ENCODE data around the gene BPIFB1. TPM values are rescaled to one million over a fixed set of nuclear protein-coding genes. Genes with fewer than 3 reads are reported as not detected.

BPIFB1 gene
- total RNA-seq, 2 donors from 2014 or later = not detected

DNA sequence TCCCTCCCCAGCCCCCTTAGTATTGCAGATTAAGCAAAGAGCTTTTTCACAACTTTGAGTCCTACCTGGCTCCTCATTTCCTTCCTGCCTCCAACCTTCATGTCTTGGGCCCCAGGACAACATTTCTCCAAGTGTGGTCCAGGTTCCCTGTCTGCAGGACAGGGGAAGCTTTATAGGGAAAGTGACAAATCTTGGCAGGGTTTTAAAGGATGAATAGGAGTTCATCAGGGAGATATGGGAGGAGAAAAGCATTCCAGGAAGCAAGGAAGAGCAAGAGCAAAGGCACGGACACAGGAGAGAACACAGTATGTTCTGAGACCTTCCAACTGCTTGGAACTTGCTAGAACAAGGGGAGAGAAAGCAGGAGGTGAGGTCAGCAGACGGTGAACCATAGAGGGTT, 1.9 kb downstream of the BPIFB1 start:
- no peaks in the 10 kb centered on the region for H3K4me1 ChIP-seq (ENCODE audit: control insufficient read depth in 1 of 2, low read depth in 2 of 2)
- H3K4me3 ChIP-seq = no peak overlapping the region
- TF ChIP-seq, protein P1, sequence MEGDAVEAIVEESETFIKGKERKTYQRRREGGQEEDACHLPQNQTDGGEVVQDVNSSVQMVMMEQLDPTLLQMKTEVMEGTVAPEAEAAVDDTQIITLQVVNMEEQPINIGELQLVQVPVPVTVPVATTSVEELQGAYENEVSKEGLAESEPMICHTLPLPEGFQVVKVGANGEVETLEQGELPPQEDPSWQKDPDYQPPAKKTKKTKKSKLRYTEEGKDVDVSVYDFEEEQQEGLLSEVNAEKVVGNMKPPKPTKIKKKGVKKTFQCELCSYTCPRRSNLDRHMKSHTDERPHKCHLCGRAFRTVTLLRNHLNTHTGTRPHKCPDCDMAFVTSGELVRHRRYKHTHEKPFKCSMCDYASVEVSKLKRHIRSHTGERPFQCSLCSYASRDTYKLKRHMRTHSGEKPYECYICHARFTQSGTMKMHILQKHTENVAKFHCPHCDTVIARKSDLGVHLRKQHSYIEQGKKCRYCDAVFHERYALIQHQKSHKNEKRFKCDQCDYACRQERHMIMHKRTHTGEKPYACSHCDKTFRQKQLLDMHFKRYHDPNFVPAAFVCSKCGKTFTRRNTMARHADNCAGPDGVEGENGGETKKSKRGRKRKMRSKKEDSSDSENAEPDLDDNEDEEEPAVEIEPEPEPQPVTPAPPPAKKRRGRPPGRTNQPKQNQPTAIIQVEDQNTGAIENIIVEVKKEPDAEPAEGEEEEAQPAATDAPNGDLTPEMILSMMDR (IDR thresholded peaks at IDR 0.05) = no peak
- ATAC-seq (ENCODE audit: insufficient number of reproducible peaks, low FRiP score, low read depth) = no peak
- no peaks in the 10 kb centered on the region for H3K36me3 ChIP-seq
- DNase-seq (ENCODE audit: low spot score) = no peak
- H3K27me3 ChIP-seq (replicated peaks; ENCODE audit: insufficient read depth) = no peaks in the 10 kb centered on the region
- no peaks in the 10 kb centered on the region for H3K9me3 ChIP-seq
- no peak overlapping the region for H3K27ac ChIP-seq

DNA sequence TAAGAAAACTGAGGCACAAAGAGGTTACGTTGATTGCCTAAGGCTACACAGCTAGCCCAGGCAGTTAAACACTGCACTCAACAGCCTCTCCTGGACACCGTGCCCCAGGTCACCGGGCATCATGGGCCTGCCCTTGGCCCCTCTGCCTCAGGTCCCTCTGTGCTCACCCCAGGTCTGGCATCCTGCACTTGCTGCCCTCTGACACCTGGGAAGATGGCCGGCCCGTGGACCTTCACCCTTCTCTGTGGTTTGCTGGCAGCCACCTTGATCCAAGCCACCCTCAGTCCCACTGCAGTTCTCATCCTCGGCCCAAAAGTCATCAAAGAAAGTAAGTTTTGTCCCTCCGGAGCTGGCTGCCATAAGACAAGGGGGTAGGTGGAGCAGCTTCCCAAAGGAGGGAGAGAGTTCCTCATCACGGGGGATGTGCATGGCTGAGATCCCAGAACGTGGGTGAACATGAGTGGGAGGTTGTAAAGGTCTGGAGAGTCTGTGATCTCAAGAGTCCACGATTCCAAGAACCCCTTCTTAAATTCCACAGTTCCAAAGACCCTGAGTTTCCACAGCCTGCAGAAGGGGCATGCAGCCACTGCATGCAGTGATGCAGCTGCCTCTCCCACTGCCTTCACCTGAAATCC, 3.0 kb downstream of the BPIFB1 start:
- no peak for DNase-seq (ENCODE audit: low spot score)

DNA sequence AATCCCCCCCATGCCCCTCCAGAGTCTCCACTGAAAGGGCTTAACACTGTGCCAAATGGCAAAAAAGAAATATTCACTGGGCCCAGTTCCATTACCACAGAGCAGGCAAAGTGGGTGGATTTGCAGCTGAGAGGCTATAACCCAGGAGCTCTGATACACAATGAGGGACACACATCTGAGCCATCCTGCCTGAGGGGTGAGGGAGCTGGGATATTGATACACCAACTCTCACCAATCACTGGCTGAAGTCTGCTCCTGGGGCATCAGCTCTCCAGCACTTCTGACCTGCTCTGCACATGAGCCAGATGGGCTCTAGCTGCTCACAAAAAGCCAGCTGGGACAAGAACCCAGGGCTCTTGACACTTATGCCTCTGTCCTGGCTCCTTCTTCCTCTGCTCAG, 4.9 kb downstream of the BPIFB1 start:
- Histone ChIP-seq H3K4me1 (ENCODE audit: control insufficient read depth in 1 of 2, low read depth in 2 of 2) (no peaks in the 10 kb centered on the region), H3K4me3 (no peak overlapping the region), H3K36me3 (no peaks in the 10 kb centered on the region), H3K9me3 (no peaks in the 10 kb centered on the region), H3K27me3 (replicated peaks; ENCODE audit: insufficient read depth) (no peaks in the 10 kb centered on the region), H3K27ac (no peak overlapping the region)
- ATAC-seq (ENCODE audit: insufficient number of reproducible peaks, low FRiP score, low read depth) (no peak), DNase-seq (ENCODE audit: low spot score) (no peak)
- TF ChIP-seq, protein P1 (IDR thresholded peaks at IDR 0.05) = no peak

More for the DNA sequence above, 3.0 kb downstream of the BPIFB1 start:
- no peak for ATAC-seq (ENCODE audit: insufficient number of reproducible peaks, low FRiP score, low read depth)
- TF ChIP-seq, protein P1 (IDR thresholded peaks at IDR 0.05) = no peak
- H3K27ac ChIP-seq = no peak overlapping the region
- no peaks in the 10 kb centered on the region for H3K4me1 ChIP-seq (ENCODE audit: control insufficient read depth in 1 of 2, low read depth in 2 of 2)
- H3K27me3 ChIP-seq (replicated peaks; ENCODE audit: insufficient read depth) = no peaks in the 10 kb centered on the region
- H3K4me3 ChIP-seq = no peak overlapping the region
- no peaks in the 10 kb centered on the region for H3K36me3 ChIP-seq
- H3K9me3 ChIP-seq = no peaks in the 10 kb centered on the region

DNA sequence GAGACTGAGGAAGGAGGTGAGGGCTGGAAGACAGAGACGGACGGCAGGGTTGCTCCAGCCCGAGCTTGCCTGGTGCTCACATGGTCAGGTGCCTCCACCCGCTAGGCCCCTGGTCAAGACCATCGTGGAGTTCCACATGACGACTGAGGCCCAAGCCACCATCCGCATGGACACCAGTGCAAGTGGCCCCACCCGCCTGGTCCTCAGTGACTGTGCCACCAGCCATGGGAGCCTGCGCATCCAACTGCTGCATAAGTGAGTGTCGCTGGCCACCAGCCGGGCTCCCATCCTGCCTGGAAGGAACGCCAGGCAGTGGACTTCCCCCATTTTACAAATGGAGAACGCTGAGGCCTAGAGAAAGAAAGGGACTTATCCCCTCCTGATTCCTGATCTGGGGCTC, 7.8 kb downstream of the BPIFB1 start:
- Histone ChIP-seq H3K4me1 (ENCODE audit: control insufficient read depth in 1 of 2, low read depth in 2 of 2) (no peaks in the 10 kb centered on the region), H3K27me3 (replicated peaks; ENCODE audit: insufficient read depth) (no peaks in the 10 kb centered on the region), H3K9me3 (no peaks in the 10 kb centered on the region), H3K27ac (no peak overlapping the region), H3K36me3 (no peaks in the 10 kb centered on the region), H3K4me3 (no peak overlapping the region)
- TF ChIP-seq, protein P1 (IDR thresholded peaks at IDR 0.05) = no peak
- DNase-seq (ENCODE audit: low spot score) = no peak
- ATAC-seq (ENCODE audit: insufficient number of reproducible peaks, low FRiP score, low read depth) = no peak

DNA sequence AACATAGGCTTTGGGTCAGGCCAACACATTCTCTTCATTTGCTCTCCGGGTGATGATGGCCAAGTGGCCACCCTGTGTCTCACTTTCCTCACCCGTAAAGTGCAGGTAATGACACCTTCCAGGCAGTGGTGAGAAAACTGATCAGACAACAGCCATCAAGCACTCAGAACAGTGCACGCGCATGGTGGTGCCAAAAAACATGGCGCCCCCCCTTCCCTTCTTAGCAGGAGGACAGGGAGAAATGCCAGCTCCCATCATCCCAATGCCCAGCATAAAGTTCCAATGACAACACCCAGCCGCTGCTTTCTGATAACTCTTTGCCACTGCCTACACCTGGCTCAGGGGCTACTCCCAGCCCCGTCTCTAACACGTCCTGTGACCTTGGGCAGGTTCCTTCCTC, 8.4 kb downstream of the BPIFB1 start:
- no peaks in the 10 kb centered on the region for H3K36me3 ChIP-seq
- DNase-seq (ENCODE audit: low spot score) (no peak), ATAC-seq (ENCODE audit: insufficient number of reproducible peaks, low FRiP score, low read depth) (no peak)
- no peaks in the 10 kb centered on the region for H3K27me3 ChIP-seq (replicated peaks; ENCODE audit: insufficient read depth)
- H3K27ac ChIP-seq = no peak overlapping the region
- H3K4me3 ChIP-seq = no peak overlapping the region
- TF ChIP-seq, protein P1 (IDR thresholded peaks at IDR 0.05) = no peak
- no peaks in the 10 kb centered on the region for H3K9me3 ChIP-seq
- H3K4me1 ChIP-seq (ENCODE audit: control insufficient read depth in 1 of 2, low read depth in 2 of 2) = no peaks in the 10 kb centered on the region
